ENCODE results near the gene AUTS2. TPM values are rescaled to one million over a fixed set of nuclear protein-coding genes. Genes with fewer than 3 reads are reported as not detected.

The AUTS2 gene
- total RNA-seq, 1 donor from 2014 or later = 56.0 TPM

DNA sequence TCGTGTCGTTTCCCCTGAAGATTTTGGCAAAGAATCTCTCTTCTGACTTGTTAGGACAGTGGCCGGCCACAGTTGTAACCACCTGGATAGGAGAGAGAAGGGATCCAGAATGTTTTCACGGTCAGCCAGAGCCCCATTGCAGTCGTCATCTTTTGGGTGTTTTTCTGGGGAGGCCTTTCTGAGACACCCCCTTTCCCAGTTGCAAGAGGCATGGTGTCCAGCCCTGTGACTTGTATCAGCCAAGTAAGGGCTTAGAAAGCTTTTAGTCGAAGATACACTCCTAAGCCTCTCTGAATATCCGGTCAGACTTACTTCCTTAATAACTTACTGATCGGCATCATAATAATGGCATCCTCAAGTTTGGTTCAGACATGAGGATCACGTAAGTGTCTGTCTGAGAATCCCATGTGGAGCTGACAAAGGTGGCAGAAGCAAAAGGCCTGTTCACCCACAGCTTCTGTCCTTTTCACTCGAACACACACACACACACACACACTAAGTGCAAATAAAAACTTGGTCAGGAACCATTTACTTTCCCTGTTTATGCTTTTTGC lies 1098.0 kb downstream of the AUTS2 start:
- peak overlapping the region; percentile 81 for H3K4me3 ChIP-seq
- no peaks in the 10 kb centered on the region for H3K9me3 ChIP-seq
- peaks cover 11% of the 10 kb centered on the region for H3K4me1 ChIP-seq
- TF ChIP-seq, protein P1, sequence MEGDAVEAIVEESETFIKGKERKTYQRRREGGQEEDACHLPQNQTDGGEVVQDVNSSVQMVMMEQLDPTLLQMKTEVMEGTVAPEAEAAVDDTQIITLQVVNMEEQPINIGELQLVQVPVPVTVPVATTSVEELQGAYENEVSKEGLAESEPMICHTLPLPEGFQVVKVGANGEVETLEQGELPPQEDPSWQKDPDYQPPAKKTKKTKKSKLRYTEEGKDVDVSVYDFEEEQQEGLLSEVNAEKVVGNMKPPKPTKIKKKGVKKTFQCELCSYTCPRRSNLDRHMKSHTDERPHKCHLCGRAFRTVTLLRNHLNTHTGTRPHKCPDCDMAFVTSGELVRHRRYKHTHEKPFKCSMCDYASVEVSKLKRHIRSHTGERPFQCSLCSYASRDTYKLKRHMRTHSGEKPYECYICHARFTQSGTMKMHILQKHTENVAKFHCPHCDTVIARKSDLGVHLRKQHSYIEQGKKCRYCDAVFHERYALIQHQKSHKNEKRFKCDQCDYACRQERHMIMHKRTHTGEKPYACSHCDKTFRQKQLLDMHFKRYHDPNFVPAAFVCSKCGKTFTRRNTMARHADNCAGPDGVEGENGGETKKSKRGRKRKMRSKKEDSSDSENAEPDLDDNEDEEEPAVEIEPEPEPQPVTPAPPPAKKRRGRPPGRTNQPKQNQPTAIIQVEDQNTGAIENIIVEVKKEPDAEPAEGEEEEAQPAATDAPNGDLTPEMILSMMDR (IDR thresholded peaks at IDR 0.05) = no peak
- peaks cover 6% of the 10 kb centered on the region for H3K36me3 ChIP-seq
- DNase-seq (no peak), ATAC-seq (no peak)
- intact Hi-C loops (cut with DNase I) = loop anchor here (10.0 kb wide), 1 partner anchor 651 kb away; no protein-coding TSS in a partner anchor
- H3K27me3 ChIP-seq = no peaks in the 10 kb centered on the region
- H3K27ac ChIP-seq = peak overlapping the region; percentile 44

DNA sequence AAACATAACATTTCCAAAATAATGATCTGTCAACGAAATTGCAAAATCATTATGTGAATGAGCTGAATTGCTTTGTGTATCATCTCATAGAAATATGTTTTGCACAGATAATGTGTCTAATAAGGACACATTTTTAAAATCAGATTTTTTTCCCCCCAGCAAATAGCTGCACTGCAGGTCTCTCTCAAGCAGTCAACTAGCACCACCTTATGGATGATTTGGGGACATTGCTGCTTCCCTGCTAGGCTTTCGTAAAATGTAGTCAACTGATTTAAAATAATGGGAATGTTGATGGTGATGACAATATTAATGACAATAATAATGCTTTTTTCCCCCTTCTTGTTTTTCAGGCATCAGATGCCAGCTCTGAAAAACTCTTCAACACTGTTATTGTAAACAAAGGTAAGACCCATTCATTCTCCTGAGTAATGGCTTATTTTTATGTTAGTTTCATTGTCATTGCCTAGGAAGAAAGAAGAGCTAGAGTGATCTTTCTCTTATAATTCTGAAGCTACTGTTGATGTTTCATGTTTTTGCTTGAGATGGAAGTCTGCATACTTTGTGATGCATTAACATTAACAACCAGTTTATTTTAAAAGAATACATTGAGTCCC lies 1100.1 kb downstream of the AUTS2 start:
- no peak for ATAC-seq
- TF ChIP-seq, protein P1 (IDR thresholded peaks at IDR 0.05) = peak; percentile 86
- intact Hi-C loops (cut with DNase I) = loop anchor here (10.0 kb wide), 1 partner anchor 654 kb away; no protein-coding TSS in a partner anchor
- peaks cover 6% of the 10 kb centered on the region for H3K36me3 ChIP-seq
- H3K4me1 ChIP-seq = peaks cover 11% of the 10 kb centered on the region
- no peaks in the 10 kb centered on the region for H3K27me3 ChIP-seq
- DNase-seq = no peak
- H3K4me3 ChIP-seq = no peak overlapping the region
- no peaks in the 10 kb centered on the region for H3K9me3 ChIP-seq
- no peak overlapping the region for H3K27ac ChIP-seq

DNA sequence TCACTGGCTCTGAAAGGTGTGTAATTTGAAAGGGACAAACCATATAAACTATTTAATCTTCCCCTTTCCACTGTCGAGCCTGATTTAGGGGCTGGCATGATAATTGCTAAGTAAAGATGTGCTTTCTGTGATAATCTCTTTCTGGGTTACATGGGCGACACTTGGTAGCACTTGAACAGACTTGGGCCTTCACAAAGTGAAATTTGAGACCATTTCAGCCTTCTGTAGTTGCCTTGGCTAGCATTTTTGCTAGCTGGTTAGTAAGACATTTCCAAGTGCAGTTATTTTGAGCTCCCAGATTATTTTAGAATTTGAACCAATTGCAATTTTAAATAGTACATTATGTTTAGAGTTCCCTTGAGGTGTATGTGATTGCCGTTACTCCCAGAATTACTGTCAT lies 1101.0 kb downstream of the AUTS2 start:
- Histone ChIP-seq H3K27me3 (no peaks in the 10 kb centered on the region), H3K4me3 (no peak overlapping the region), H3K36me3 (peaks cover 6% of the 10 kb centered on the region), H3K9me3 (no peaks in the 10 kb centered on the region), H3K27ac (no peak overlapping the region), H3K4me1 (peaks cover 11% of the 10 kb centered on the region)
- TF ChIP-seq, protein P1 (IDR thresholded peaks at IDR 0.05) = no peak
- intact Hi-C loops (cut with DNase I) = loop anchor here (10.0 kb wide), 1 partner anchor 654 kb away; no protein-coding TSS in a partner anchor
- DNase-seq (no peak), ATAC-seq (no peak)

DNA sequence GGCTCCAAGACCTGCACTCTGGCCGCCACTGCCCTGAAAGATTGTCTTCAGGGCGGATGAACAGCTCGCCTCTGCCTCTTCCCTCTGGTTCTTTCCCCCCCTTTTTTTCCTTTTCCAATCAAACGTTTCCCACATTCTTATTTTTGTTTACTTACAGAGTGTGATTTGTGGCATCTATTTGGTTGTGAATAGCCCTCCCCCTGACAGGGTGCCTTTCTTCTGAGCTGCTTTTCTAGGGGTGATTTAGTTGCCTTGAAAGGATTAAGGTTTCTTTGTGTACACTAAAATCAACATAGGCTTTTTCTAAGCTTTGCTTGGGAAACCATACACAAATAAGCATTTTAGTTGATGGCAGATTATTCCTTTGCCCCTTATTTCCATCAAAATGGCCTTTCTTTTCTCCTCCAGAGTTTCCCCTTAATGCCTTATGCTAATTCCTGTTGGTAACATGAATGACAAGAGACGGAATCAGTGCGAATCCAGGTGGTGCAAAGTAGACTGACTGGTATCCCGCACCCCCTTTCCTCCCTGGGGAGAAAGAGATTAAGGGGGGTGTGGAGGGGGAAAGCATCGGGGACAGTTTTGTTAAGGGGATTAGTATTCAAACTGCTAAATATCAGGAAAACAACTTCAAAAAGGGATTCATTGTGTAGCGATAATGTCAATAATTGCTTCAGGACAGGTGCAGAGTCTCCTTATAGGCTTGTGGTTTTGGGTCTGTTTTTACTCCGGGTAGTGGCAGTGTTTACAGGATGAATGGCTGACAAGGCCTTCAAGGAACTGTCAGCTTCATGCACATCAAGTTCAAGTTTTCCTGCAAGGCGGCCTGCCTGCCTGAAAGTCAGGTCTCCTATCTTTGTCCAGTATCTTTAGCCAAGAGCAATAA lies 1102.0 kb downstream of the AUTS2 start:
- Histone ChIP-seq H3K27ac (no peak overlapping the region), H3K4me1 (peaks cover 14% of the 10 kb centered on the region), H3K4me3 (no peak overlapping the region), H3K27me3 (no peaks in the 10 kb centered on the region), H3K9me3 (no peaks in the 10 kb centered on the region), H3K36me3 (peaks cover 6% of the 10 kb centered on the region)
- ATAC-seq (no peak), DNase-seq (no peak)
- intact Hi-C loops (cut with DNase I) = no loop called here
- TF ChIP-seq, protein P1 (IDR thresholded peaks at IDR 0.05) = no peak

DNA sequence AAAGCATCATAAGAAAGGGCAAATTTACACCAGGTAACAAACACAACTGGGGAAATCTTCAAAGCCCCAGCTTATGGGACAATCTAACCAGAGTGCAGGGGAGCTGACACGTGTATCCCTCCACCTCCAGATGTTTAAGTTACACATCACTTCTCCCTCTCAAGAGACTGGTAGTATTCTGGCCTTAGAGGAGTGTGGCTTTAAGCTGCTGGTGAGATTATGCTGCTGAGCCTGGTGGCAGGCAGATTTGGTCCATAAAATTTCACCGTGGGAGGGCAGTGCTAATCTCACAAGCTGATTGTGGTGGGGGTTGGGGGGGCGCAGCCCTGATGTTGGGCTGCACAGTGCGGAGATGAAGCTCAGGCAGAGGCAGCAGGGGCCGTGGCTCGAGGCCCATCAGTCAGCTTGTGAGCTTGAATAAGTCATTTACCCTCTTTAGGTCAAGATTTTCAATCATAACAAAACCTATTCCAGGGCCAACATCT lies 1102.7 kb downstream of the AUTS2 start:
- no peaks in the 10 kb centered on the region for H3K9me3 ChIP-seq
- TF ChIP-seq, protein P1 (IDR thresholded peaks at IDR 0.05) = no peak
- DNase-seq (no peak), ATAC-seq (no peak)
- peaks cover 6% of the 10 kb centered on the region for H3K36me3 ChIP-seq
- H3K27ac ChIP-seq = no peak overlapping the region
- H3K27me3 ChIP-seq = no peaks in the 10 kb centered on the region
- H3K4me3 ChIP-seq = no peak overlapping the region
- intact Hi-C loops (cut with DNase I) = no loop called here
- H3K4me1 ChIP-seq = peaks cover 14% of the 10 kb centered on the region
